OCI-LY3 (cell line): ENCODE data around the gene TMEM120A.

Experiments
- EZH2phosphoT487 ChIP-seq: fragments of 200-600 bp; shearing (Covaris generic); IDR thresholded peaks from 2 replicates; pipeline ENCODE4 v1.6.1; 2018; ENCODE audit warnings: antibody characterized with exemption, mixed run types, low read depth
- TF ChIP-seq, protein P1 (sequence below): fragments of 200-600, 300-600 bp; sonication (generic); IDR thresholded peaks from 2 replicates; pipeline ENCODE4 v1.5.1; 2014; ENCODE audit warnings: antibody characterized with exemption, low read length, low read depth

DNA sequence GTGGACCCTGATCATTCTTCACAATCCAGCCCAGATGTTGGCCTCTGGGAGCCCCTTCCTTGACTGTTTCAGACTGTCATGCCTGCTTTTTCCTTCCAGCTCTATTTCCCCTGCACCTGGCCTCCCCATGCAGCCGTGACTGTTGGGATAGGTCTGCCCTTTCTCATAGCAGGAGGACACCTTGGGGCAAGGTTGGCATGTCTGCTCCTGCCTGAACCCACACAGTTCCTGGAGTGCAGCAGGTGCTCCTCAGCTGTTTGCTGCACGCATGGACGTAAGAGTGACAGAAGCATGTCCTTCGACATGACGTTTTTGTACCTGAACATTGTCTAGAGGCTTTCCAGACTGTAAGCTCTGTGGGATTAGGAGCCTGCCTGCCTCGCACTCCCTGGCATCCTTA is 55.5 kb downstream of the TMEM120A start:
- TF ChIP-seq, protein P1, sequence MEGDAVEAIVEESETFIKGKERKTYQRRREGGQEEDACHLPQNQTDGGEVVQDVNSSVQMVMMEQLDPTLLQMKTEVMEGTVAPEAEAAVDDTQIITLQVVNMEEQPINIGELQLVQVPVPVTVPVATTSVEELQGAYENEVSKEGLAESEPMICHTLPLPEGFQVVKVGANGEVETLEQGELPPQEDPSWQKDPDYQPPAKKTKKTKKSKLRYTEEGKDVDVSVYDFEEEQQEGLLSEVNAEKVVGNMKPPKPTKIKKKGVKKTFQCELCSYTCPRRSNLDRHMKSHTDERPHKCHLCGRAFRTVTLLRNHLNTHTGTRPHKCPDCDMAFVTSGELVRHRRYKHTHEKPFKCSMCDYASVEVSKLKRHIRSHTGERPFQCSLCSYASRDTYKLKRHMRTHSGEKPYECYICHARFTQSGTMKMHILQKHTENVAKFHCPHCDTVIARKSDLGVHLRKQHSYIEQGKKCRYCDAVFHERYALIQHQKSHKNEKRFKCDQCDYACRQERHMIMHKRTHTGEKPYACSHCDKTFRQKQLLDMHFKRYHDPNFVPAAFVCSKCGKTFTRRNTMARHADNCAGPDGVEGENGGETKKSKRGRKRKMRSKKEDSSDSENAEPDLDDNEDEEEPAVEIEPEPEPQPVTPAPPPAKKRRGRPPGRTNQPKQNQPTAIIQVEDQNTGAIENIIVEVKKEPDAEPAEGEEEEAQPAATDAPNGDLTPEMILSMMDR = no peak
- no peak for TF ChIP-seq EZH2phosphoT487
